Ovary (tissue), 3 donors: ENCODE data around the gene EFNA5.

ENCODE experiments used
- EP300 ChIP-seq: sonication (generic); formaldehyde crosslinking; IDR thresholded peaks from one replicate; pipeline ENCODE4 v1.6.1; 2017; ENCODE audit warnings: antibody characterized with exemption
- POLR2A ChIP-seq: fragments of 450-650 bp; IDR thresholded peaks from one replicate; pipeline ENCODE4 v1.6.1; 2017; ENCODE audit warnings: antibody characterized with exemption, mild to moderate bottlenecking, moderate library complexity
- TF ChIP-seq, protein P1 (sequence below), 3 donors: fragments of 450-650 bp in 2 of 3; fragments of 200-600 bp in 1 of 3; IDR thresholded peaks; one replicate each; pipeline versions ENCODE4 v1.5.1 to v1.8.0; 2016 to 2022; ENCODE audit warnings: antibody characterized with exemption in 3 of 3, mild to moderate bottlenecking in 1 of 3
- donor health status: DM: no; HTN: no; CAD: no.

GRCh38 chr5:107457138-107457537, 213.6 kb downstream of the EFNA5 start:
- TF ChIP-seq, protein P1, sequence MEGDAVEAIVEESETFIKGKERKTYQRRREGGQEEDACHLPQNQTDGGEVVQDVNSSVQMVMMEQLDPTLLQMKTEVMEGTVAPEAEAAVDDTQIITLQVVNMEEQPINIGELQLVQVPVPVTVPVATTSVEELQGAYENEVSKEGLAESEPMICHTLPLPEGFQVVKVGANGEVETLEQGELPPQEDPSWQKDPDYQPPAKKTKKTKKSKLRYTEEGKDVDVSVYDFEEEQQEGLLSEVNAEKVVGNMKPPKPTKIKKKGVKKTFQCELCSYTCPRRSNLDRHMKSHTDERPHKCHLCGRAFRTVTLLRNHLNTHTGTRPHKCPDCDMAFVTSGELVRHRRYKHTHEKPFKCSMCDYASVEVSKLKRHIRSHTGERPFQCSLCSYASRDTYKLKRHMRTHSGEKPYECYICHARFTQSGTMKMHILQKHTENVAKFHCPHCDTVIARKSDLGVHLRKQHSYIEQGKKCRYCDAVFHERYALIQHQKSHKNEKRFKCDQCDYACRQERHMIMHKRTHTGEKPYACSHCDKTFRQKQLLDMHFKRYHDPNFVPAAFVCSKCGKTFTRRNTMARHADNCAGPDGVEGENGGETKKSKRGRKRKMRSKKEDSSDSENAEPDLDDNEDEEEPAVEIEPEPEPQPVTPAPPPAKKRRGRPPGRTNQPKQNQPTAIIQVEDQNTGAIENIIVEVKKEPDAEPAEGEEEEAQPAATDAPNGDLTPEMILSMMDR (IDR thresholded peaks at IDR 0.05) = no peak
- TF ChIP-seq POLR2A (no peak), EP300 (no peak)
